ENCODE measurements around the gene MUSK.

MUSK gene

GRCh38 chr9:110668570-110669167 is at the start of gene MUSK:
TSS of gene MUSK (plus strand) at chr9:110668791. CDS start at chr9:110668905, 114 bp downstream.
- no peak for DNase-seq

- peak; percentile 80 for DNase-seq
Measured at GRCh38 chr9:110619831-110620230, 48.8 kb upstream of the MUSK start.

- no peak for DNase-seq
Measured at GRCh38 chr9:110620726-110621125, 47.9 kb upstream of the MUSK start.

GRCh38 chr9:110622368-110622767 is 46.2 kb upstream of the MUSK start:
- DNase-seq = no peak

- peak; percentile 61 for DNase-seq
Measured at GRCh38 chr9:110623462-110624025, 45.0 kb upstream of the MUSK start.

GRCh38 chr9:110626101-110626829 is 42.3 kb upstream of the MUSK start:
- DNase-seq = peak; percentile 91

- DNase-seq = no peak
Measured at GRCh38 chr9:110635589-110635988, 33.0 kb upstream of the MUSK start.

- DNase-seq = peak; percentile 50
Measured at GRCh38 chr9:110638381-110638954, 30.1 kb upstream of the MUSK start.

GRCh38 chr9:110640736-110641135 is 27.9 kb upstream of the MUSK start:
- no peak for DNase-seq

GRCh38 chr9:110641293-110641692 is 27.3 kb upstream of the MUSK start:
- peak; percentile 62 for DNase-seq

- no peak for DNase-seq
Measured at GRCh38 chr9:110648696-110649095, 19.9 kb upstream of the MUSK start.

GRCh38 chr9:110650261-110650660 is 18.3 kb upstream of the MUSK start:
- DNase-seq = peak; percentile 81

- DNase-seq = peak; percentile 97
Measured at GRCh38 chr9:110650991-110651411, 17.6 kb upstream of the MUSK start.

GRCh38 chr9:110655754-110656641 is 12.6 kb upstream of the MUSK start:
- DNase-seq = peak; percentile 67

GRCh38 chr9:110659891-110660541 is 8.6 kb upstream of the MUSK start:
- DNase-seq = peak; percentile 72

GRCh38 chr9:110669433-110669832 is 842 bp downstream of the MUSK start:
- no peak for DNase-seq

- no peak for DNase-seq
Measured at GRCh38 chr9:110671849-110672248, 3.3 kb downstream of the MUSK start.

GRCh38 chr9:110672873-110673510 is 4.4 kb downstream of the MUSK start:
- no peak for DNase-seq

- DNase-seq = no peak
Measured at GRCh38 chr9:110687497-110687896, 18.9 kb downstream of the MUSK start.

GRCh38 chr9:110688329-110688728 is 19.7 kb downstream of the MUSK start:
- DNase-seq = no peak

- DNase-seq = peak; percentile 16
Measured at GRCh38 chr9:110691002-110691549, 22.5 kb downstream of the MUSK start.
